ENCODE measurements around the gene ARHGAP44. TPM values are rescaled to one million over a fixed set of nuclear protein-coding genes. Genes with fewer than 3 reads are reported as not detected.

Gene ARHGAP44
- total RNA-seq, 5 donors from 2014 or later (not counting 1 experiment from before 2014, with no cell fraction given): 0.15 to 0.39 (median 0.38) TPM; not detected in 2

DNA sequence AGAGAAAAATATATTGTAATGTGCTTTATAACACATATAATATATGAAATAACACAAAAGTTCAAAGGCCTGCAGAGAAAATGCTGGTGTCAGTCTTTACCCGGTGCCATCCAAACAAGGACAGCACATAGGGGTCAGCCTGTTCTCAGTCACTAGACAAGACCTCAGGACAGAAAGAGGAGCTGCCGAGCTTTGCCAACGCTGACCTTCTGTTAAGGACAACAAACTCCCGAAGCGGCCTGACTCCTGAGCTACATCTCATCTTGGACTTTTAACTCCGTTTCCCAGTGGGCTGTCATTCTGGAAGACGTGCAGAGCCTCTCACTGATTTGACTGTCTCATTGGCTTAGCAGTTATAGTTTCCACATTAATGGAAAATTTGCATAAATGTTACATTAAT lies 221.7 kb downstream of the ARHGAP44 start:
- H3K4me3 ChIP-seq (ENCODE audit: control insufficient read depth in 1 of 2, extremely low read depth in 1 of 2, low read length in 1 of 2): no peak overlapping the region
- ChIA-PET CTCF (no interaction called here), POLR2A (no interaction called here)
- H3K36me3 ChIP-seq (ENCODE audit: control insufficient read depth in 2 of 2, extremely low read depth in 1 of 2, insufficient read depth in 1 of 2, low read length in 1 of 2): peaks cover 17 to 82% of the 10 kb centered on the region in 2 donors
- no peak overlapping the region for H3K4me3 Mint-ChIP-seq
- WGBS (ENCODE audit: insufficient coverage): 97% methylated on average over 5 of the region's 7 CpGs
- ATAC-seq (replicated peaks in 1 of 4) (no peak), DNase-seq (no peak)
- H3K4me1 Mint-ChIP-seq: peaks cover 18 to 22% (median 19%) of the 10 kb centered on the region in 3 donors
- no peaks in the 10 kb centered on the region for H3K9me3 ChIP-seq
- H3K27me3 ChIP-seq (replicated peaks in 1 of 2; ENCODE audit: control insufficient read depth in 2 of 2, extremely low read depth in 1 of 2, insufficient read depth in 2 of 2, low read length in 1 of 2): no peaks in the 10 kb centered on the region
- H3K4me1 ChIP-seq (ENCODE audit: control insufficient read depth in 1 of 2, extremely low read depth in 1 of 2, insufficient read depth in 2 of 2, low read length in 2 of 2): peaks cover 0 to 2% of the 10 kb centered on the region in 2 experiments
- H3K27ac ChIP-seq (ENCODE audit: low read length): no peak overlapping the region
- H3K27ac Mint-ChIP-seq: no peak overlapping the region
- no peaks in the 10 kb centered on the region for H3K27me3 Mint-ChIP-seq
- H3K9me3 Mint-ChIP-seq: no peaks in the 10 kb centered on the region
- H3K36me3 Mint-ChIP-seq: peaks cover 54% of the 10 kb centered on the region

DNA sequence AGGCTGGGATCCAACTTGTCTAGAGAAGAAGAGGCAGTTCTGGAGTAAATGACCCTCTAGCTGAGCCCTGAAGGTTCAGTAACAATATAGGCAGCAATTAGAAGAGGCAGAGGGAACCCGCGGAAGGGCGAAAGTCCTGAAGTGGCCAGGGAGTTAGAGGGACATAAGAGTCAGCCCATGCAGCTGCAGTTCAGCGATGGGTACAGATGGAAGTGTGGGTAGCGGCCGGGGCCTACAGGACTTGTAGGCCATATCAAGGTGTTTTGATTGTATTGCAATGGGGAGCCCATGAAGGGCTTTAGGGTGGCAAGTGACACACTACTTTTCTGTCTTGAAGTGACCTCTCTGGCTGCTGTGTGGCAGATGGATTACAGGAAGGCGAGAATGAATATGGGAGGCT lies 225.5 kb downstream of the ARHGAP44 start:
- H3K4me1 Mint-ChIP-seq: peaks cover 34 to 40% (median 38%) of the 10 kb centered on the region in 3 donors

DNA sequence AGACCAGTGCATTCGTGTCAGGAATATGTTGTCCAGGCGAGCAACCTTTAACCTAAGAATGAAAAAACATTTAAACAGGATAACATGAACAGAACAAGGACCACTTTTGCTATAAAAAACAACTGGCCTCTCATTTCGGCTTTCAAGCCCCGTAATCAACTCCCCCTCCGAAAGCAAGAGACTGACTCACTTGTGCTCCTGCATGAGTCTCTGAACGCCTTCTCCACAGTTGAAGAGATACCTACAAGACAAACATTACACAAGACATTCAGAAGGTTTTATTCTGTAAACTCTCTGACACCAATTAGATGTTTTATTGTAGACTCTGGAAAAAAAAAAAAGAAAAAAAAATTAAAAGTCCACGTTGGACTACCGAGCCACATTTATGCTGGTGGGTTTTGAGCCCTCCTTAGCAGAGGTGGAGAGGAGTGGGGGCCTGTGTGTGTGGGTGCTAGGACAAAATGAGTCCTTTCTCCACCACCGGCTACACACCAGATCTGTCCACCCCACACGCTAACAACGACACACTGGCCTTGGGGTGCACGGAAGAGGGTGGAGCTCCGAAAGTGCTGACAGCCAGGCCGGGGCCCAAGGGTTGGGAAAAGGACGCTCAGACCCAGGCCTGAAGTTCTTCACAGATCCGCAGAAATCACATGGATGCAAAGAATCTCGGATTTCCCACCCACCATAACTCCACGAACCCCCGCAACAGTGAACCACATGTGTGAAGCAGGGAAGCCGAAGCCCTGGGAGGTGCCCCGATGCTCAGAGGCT lies 227.8 kb downstream of the ARHGAP44 start:
- Mint-ChIP-seq H3K36me3 (peaks cover 35% of the 10 kb centered on the region), H3K27ac (peak overlapping the region; percentile 74 to 76), H3K4me3 (peak overlapping the region; percentile 95 to 97 (median 97)), H3K4me1 (peaks cover 31 to 40% (median 38%) of the 10 kb centered on the region in 3 donors), H3K27me3 (no peaks in the 10 kb centered on the region), H3K9me3 (no peaks in the 10 kb centered on the region)
- Histone ChIP-seq H3K9me3 (no peaks in the 10 kb centered on the region), H3K36me3 (ENCODE audit: control insufficient read depth in 2 of 2, extremely low read depth in 1 of 2, insufficient read depth in 1 of 2, low read length in 1 of 2) (peaks cover 9 to 41% of the 10 kb centered on the region in 2 donors), H3K4me1 (ENCODE audit: control insufficient read depth in 1 of 2, extremely low read depth in 1 of 2, insufficient read depth in 2 of 2, low read length in 2 of 2) (peaks cover 5 to 23% of the 10 kb centered on the region in 2 experiments), H3K27ac (ENCODE audit: low read length) (peak overlapping the region; percentile 54), H3K27me3 (replicated peaks in 1 of 2; ENCODE audit: control insufficient read depth in 2 of 2, extremely low read depth in 1 of 2, insufficient read depth in 2 of 2, low read length in 1 of 2) (no peaks in the 10 kb centered on the region), H3K4me3 (ENCODE audit: control insufficient read depth in 1 of 2, extremely low read depth in 1 of 2, low read length in 1 of 2) (peak overlapping the region; percentile 88 to 94)
- ChIA-PET POLR2A (interaction anchor here in 1 of 2 donors (1.2 to 1.6 kb wide), 3 partner anchors 8 to 1020 kb away, joined by 3 to 7 read pairs (median 6); partner anchors contain the start of gene ZNF18), CTCF (interaction anchor here (0.5 to 4.8 kb wide), 8 partner anchors 13 to 1285 kb away, joined by 3 to 93 read pairs (median 9); partner anchors contain the start of genes HS3ST3B1 (in 1 of the 2) and ZNF18 (in 1 of the 2))
- 15% methylated on average over 13 of the region's 21 CpGs for WGBS (ENCODE audit: insufficient coverage)
- no peak for ATAC-seq (replicated peaks in 1 of 4)
- no peak for DNase-seq

More for the DNA sequence above, 225.5 kb downstream of the ARHGAP44 start:
- 98% methylated on average over 7 of the region's 7 CpGs for WGBS (ENCODE audit: insufficient coverage)
- DNase-seq: no peak
- H3K27ac ChIP-seq (ENCODE audit: low read length): no peak overlapping the region
- Mint-ChIP-seq H3K9me3 (no peaks in the 10 kb centered on the region), H3K4me3 (peak overlapping the region in 1 of 3 donors; percentile 1), H3K27me3 (no peaks in the 10 kb centered on the region), H3K27ac (peak overlapping the region in 1 of 2 donors; percentile 6), H3K36me3 (peaks cover 51% of the 10 kb centered on the region)
- no peak overlapping the region for H3K4me3 ChIP-seq (ENCODE audit: control insufficient read depth in 1 of 2, extremely low read depth in 1 of 2, low read length in 1 of 2)
- H3K27me3 ChIP-seq (replicated peaks in 1 of 2; ENCODE audit: control insufficient read depth in 2 of 2, extremely low read depth in 1 of 2, insufficient read depth in 2 of 2, low read length in 1 of 2): no peaks in the 10 kb centered on the region
- no peak for ATAC-seq (replicated peaks in 1 of 4)
- ChIA-PET CTCF (interaction anchor here (1.6 to 1.8 kb wide), 2 partner anchors 15 to 16 kb away, joined by 5 to 7 read pairs; no protein-coding TSS in a partner anchor), POLR2A (interaction anchor here in 1 of 2 donors (1.0 kb wide), 1 partner anchor 10 kb away, joined by 5 read pairs; no protein-coding TSS in a partner anchor)
- peaks cover 13 to 64% of the 10 kb centered on the region in 2 donors for H3K36me3 ChIP-seq (ENCODE audit: control insufficient read depth in 2 of 2, extremely low read depth in 1 of 2, insufficient read depth in 1 of 2, low read length in 1 of 2)
- H3K9me3 ChIP-seq: no peaks in the 10 kb centered on the region
- H3K4me1 ChIP-seq (ENCODE audit: control insufficient read depth in 1 of 2, extremely low read depth in 1 of 2, insufficient read depth in 2 of 2, low read length in 2 of 2): peaks cover 5 to 23% of the 10 kb centered on the region in 2 experiments

DNA sequence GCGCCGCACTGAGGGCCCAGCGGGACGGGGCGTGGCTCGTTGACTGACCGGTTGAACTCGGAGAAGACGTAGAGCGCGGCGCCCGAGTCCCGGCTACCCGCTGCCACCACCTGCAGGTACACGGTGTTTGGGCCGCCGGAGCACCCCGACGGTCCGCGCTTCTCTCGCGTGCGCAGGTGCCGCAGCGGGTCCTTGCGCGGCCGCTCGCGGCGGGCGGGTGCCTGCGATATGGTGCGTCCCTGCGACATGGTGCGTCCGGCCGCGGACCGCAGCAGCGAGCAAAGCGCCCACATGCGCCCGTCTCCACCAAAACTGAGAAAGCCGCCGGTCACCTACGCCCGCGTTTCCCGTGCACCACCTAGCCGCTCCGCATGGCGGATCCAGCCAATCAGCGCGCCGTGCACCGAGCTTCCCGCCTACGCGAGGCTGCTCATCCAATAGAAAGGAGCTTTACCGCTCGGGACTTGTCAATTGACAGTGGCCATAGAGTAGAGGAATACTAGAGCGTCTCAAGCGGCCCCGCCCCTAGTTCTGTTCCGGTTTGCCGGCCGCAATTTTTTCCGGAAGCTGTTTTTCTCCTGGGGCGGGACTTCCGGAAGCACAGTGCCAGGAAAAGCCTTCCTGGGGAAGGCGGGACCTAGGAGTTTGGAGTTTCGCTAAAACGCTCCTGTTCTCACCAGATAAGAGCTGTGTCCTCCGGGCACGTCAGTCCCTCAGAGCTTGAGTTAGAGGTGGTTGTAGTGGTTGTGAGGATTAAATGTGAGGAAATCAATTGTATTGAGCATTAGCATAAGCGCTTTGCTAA lies 228.6 kb downstream of the ARHGAP44 start, which contains the start of gene ELAC2:
ELAC2 (minus strand) TSS at position 373 of the 805 bp plus-strand sequence; CDS start at position 293, 80 bp downstream.
- WGBS (ENCODE audit: insufficient coverage): under 1% methylated on average over 78 of the region's 79 CpGs
- CTCF ChIA-PET: interaction anchor here (0.8 to 4.8 kb wide), 7 partner anchors 9 to 1284 kb away, joined by 3 to 93 read pairs (median 12); partner anchors contain the start of genes HS3ST3B1 (in 1 of the 2) and ZNF18 (in 1 of the 2)

DNA sequence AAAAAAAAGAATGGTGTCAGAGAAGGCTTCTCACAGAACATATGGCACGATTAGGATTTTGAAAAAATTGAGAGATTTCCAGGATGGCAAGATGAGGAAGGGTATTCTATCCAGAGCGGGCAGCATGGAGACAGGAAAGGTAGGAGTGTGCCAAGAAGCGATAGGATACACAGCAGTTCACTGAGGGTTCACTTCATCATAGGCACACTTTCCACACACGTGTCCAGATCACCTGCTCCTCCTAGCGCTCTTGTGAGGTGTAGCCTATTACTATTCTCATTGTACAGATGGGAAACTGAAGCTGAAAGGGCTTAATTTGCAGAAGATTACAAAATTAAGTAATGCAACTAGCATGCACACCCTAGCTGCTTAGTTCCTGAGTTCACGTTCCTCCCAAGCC lies 234.7 kb downstream of the ARHGAP44 start:
- H3K4me3 Mint-ChIP-seq: peak overlapping the region in 2 of 3 donors; percentile 40 to 42
- H3K4me3 ChIP-seq (ENCODE audit: control insufficient read depth in 1 of 2, extremely low read depth in 1 of 2, low read length in 1 of 2): no peak overlapping the region
- no peak overlapping the region for H3K27ac ChIP-seq (ENCODE audit: low read length)
- H3K36me3 ChIP-seq (ENCODE audit: control insufficient read depth in 2 of 2, extremely low read depth in 1 of 2, insufficient read depth in 1 of 2, low read length in 1 of 2): no peaks in the 10 kb centered on the region
- DNase-seq (no peak), ATAC-seq (replicated peaks in 1 of 4) (peak in 2 of 4 experiments; percentile 7 to 26)
- H3K4me1 ChIP-seq (ENCODE audit: control insufficient read depth in 1 of 2, extremely low read depth in 1 of 2, insufficient read depth in 2 of 2, low read length in 2 of 2): peaks cover 0 to 7% of the 10 kb centered on the region in 2 experiments
- peaks cover 0 to 11% of the 10 kb centered on the region in 2 experiments for H3K27me3 ChIP-seq (replicated peaks in 1 of 2; ENCODE audit: control insufficient read depth in 2 of 2, extremely low read depth in 1 of 2, insufficient read depth in 2 of 2, low read length in 1 of 2)
- H3K4me1 Mint-ChIP-seq: peaks cover 4 to 17% (median 6%) of the 10 kb centered on the region in 3 donors
- ChIA-PET CTCF (no interaction called here), POLR2A (no interaction called here)
- H3K9me3 Mint-ChIP-seq: no peaks in the 10 kb centered on the region
- H3K27me3 Mint-ChIP-seq: peaks cover 13 to 17% of the 10 kb centered on the region in 2 donors
- no peaks in the 10 kb centered on the region for H3K36me3 Mint-ChIP-seq
- no peaks in the 10 kb centered on the region for H3K9me3 ChIP-seq
- H3K27ac Mint-ChIP-seq: no peak overlapping the region
- WGBS (ENCODE audit: insufficient coverage): no CpG with 5 or more reads among the region's 6 CpGs

More for the DNA sequence above, 228.6 kb downstream of the ARHGAP44 start, which contains the start of gene ELAC2:
- H3K9me3 Mint-ChIP-seq: no peaks in the 10 kb centered on the region
- H3K36me3 Mint-ChIP-seq: peaks cover 29% of the 10 kb centered on the region
- Histone ChIP-seq H3K4me3 (ENCODE audit: control insufficient read depth in 1 of 2, extremely low read depth in 1 of 2, low read length in 1 of 2) (peak within 1 kb of the TSS; percentile 88 to 94), H3K9me3 (no peaks in the 10 kb centered on the region), H3K27me3 (replicated peaks in 1 of 2; ENCODE audit: control insufficient read depth in 2 of 2, extremely low read depth in 1 of 2, insufficient read depth in 2 of 2, low read length in 1 of 2) (no peaks in the 10 kb centered on the region), H3K27ac (ENCODE audit: low read length) (peak within 1 kb of the TSS; percentile 63), H3K4me1 (ENCODE audit: control insufficient read depth in 1 of 2, extremely low read depth in 1 of 2, insufficient read depth in 2 of 2, low read length in 2 of 2) (peaks cover 5 to 23% of the 10 kb centered on the region in 2 experiments), H3K36me3 (ENCODE audit: control insufficient read depth in 2 of 2, extremely low read depth in 1 of 2, insufficient read depth in 1 of 2, low read length in 1 of 2) (peaks cover 4 to 33% of the 10 kb centered on the region in 2 donors)
- POLR2A ChIA-PET: interaction anchor here in 1 of 2 donors (0.7 to 1.6 kb wide), 4 partner anchors 9 to 1251 kb away, joined by 3 to 7 read pairs (median 4); partner anchors contain the start of gene ZNF18
- peaks cover 30 to 40% (median 38%) of the 10 kb centered on the region in 3 donors for H3K4me1 Mint-ChIP-seq
- H3K27ac Mint-ChIP-seq: peak within 1 kb of the TSS; percentile 96 to 97
- H3K4me3 Mint-ChIP-seq: peak within 1 kb of the TSS; percentile 95 to 97 (median 97)
- DNase-seq: peak; percentile 88 to 97 (median 93)
- peak; percentile 99 to 100 (median 100) for ATAC-seq (replicated peaks in 1 of 4)
- no peaks in the 10 kb centered on the region for H3K27me3 Mint-ChIP-seq
